Neural crest cell (in vitro differentiated cells): ENCODE data around the gene RRP1. TPM values are rescaled to one million over a fixed set of nuclear protein-coding genes. Genes with fewer than 3 reads are reported as not detected.

ENCODE experiments used
- DNase-seq: peaks from one replicate; pipeline ENCODE4 v3.0.0; 2021; ENCODE audit warnings: low read depth, mixed read lengths, low spot score
- H3K27ac Mint-ChIP-seq: one replicate; pipeline ENCODE4 v1.8.0; 2021; ENCODE audit warnings: mild to moderate bottlenecking, mixed read lengths; ENCODE audit not compliant: unreplicated experiment
- H3K27me3 Mint-ChIP-seq: 2 replicates; pipeline ENCODE4 v1.8.0; 2021; ENCODE audit warnings: low read depth, mild to moderate bottlenecking, mixed read lengths
- H3K36me3 Mint-ChIP-seq: 2 replicates; pipeline ENCODE4 v1.8.0; 2021; ENCODE audit warnings: low read depth, mild to moderate bottlenecking, mixed read lengths
- H3K4me1 Mint-ChIP-seq: 2 replicates; pipeline ENCODE4 v1.8.0; 2021; ENCODE audit warnings: mixed read lengths
- H3K4me3 Mint-ChIP-seq: one replicate; pipeline ENCODE4 v1.8.0; 2021; ENCODE audit warnings: mild to moderate bottlenecking, mixed read lengths
- H3K9me3 Mint-ChIP-seq: 2 replicates; pipeline ENCODE4 v1.8.0; 2021; ENCODE audit warnings: mixed read lengths
- total RNA-seq: library from RNA; stranded (reverse); gene quantifications from 2 replicates; pipeline ENCODE4 v1.2.1, GENCODE V29; 2021
- TF ChIP-seq, protein P1 (sequence below): fragments of 200-600 bp; sonication (generic); conservative IDR thresholded peaks from 2 replicates; pipeline ENCODE4 v1.5.0; 2021; ENCODE audit warnings: antibody characterized with exemption, mild to moderate bottlenecking

RRP1 gene
- total RNA-seq, 1 donor from 2014 or later, result 49.0 TPM

GRCh38 chr21:43782431-43783097, 6.8 kb upstream of the RRP1 start:
- TF ChIP-seq, protein P1, sequence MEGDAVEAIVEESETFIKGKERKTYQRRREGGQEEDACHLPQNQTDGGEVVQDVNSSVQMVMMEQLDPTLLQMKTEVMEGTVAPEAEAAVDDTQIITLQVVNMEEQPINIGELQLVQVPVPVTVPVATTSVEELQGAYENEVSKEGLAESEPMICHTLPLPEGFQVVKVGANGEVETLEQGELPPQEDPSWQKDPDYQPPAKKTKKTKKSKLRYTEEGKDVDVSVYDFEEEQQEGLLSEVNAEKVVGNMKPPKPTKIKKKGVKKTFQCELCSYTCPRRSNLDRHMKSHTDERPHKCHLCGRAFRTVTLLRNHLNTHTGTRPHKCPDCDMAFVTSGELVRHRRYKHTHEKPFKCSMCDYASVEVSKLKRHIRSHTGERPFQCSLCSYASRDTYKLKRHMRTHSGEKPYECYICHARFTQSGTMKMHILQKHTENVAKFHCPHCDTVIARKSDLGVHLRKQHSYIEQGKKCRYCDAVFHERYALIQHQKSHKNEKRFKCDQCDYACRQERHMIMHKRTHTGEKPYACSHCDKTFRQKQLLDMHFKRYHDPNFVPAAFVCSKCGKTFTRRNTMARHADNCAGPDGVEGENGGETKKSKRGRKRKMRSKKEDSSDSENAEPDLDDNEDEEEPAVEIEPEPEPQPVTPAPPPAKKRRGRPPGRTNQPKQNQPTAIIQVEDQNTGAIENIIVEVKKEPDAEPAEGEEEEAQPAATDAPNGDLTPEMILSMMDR, result no peak
- peaks cover 16% of the 10 kb centered on the region for H3K4me1 Mint-ChIP-seq
- no peak overlapping the region for H3K27ac Mint-ChIP-seq
- no peaks in the 10 kb centered on the region for H3K9me3 Mint-ChIP-seq
- no peak overlapping the region for H3K4me3 Mint-ChIP-seq
- peaks cover 3% of the 10 kb centered on the region for H3K27me3 Mint-ChIP-seq
- no peaks in the 10 kb centered on the region for H3K36me3 Mint-ChIP-seq
- no peak for DNase-seq

- Mint-ChIP-seq H3K9me3 (no peaks in the 10 kb centered on the region), H3K4me1 (peaks cover 13% of the 10 kb centered on the region), H3K27ac (no peak overlapping the region), H3K27me3 (peaks cover 3% of the 10 kb centered on the region), H3K4me3 (peak overlapping the region; percentile 45), H3K36me3 (no peaks in the 10 kb centered on the region)
- DNase-seq, result no peak
- TF ChIP-seq, protein P1, result no peak
Observed at GRCh38 chr21:43783098-43783700, 6.2 kb upstream of the RRP1 start.

DNA sequence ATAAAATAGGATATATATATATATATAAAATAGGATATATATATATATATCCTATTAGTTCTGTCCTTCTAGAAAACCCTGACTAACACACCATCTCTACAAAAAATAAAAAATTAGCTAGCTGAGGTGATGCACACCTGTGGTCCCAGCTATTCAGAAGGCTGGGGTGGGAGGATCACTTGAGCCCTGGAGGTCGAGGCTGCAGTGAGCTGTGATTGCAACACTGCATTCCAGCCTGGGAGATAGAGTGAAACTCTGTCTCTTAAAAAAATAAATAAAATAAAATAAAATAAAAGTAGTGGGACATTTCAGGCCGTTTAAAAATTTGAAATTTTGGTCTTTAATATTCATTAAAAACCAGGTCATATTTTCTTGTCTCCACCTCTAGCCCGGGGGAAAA, 4.2 kb upstream of the RRP1 start:
- DNase-seq, result no peak
- no peaks in the 10 kb centered on the region for H3K9me3 Mint-ChIP-seq
- H3K36me3 Mint-ChIP-seq, result no peaks in the 10 kb centered on the region
- no peak overlapping the region for H3K27ac Mint-ChIP-seq
- peaks cover 3% of the 10 kb centered on the region for H3K27me3 Mint-ChIP-seq
- TF ChIP-seq, protein P1, result no peak
- peak overlapping the region; percentile 67 for H3K4me3 Mint-ChIP-seq
- peaks cover 7% of the 10 kb centered on the region for H3K4me1 Mint-ChIP-seq

DNA sequence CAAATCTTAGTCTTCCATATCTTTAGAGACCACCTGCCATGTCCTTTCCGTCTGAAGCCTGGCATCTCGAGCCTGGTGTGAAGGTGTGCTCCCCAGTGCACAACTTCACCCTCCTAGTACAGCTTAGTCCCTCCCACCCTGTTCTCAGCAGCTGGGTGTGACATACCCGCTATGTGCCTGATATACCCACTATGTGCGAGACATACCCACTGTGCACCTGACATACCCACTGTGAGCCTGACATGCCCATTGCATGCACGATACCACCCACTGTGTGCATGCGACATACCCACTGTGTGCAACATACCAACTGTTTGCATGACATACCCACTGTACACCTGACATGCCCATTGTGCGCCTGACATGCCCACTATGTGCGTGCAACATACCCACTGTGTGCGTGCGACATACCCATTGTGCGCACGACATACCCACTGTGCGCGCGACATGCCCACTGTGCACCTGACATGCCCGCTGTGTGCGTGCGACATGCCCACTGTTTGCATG, 3.0 kb upstream of the RRP1 start:
- H3K27ac Mint-ChIP-seq, result no peak overlapping the region
- TF ChIP-seq, protein P1, result no peak
- DNase-seq, result no peak
- H3K9me3 Mint-ChIP-seq, result no peaks in the 10 kb centered on the region
- peaks cover 3% of the 10 kb centered on the region for H3K27me3 Mint-ChIP-seq
- H3K4me3 Mint-ChIP-seq, result peak overlapping the region; percentile 80
- no peaks in the 10 kb centered on the region for H3K36me3 Mint-ChIP-seq
- H3K4me1 Mint-ChIP-seq, result peaks cover 16% of the 10 kb centered on the region

- peaks cover 3% of the 10 kb centered on the region for H3K27me3 Mint-ChIP-seq
- H3K4me3 Mint-ChIP-seq, result peak overlapping the region; percentile 80
- H3K9me3 Mint-ChIP-seq, result no peaks in the 10 kb centered on the region
- TF ChIP-seq, protein P1, result no peak
- no peaks in the 10 kb centered on the region for H3K36me3 Mint-ChIP-seq
- peaks cover 18% of the 10 kb centered on the region for H3K4me1 Mint-ChIP-seq
- no peak overlapping the region for H3K27ac Mint-ChIP-seq
- DNase-seq, result no peak
Observed at GRCh38 chr21:43786807-43787440, 2.5 kb upstream of the RRP1 start.
